ENCODE data around the gene CSF1. TPM values are rescaled to one million over a fixed set of nuclear protein-coding genes. Genes with fewer than 3 reads are reported as not detected.

CSF1 gene
- polyA plus RNA-seq, 3 donors: 0.11 to 0.69 (median 0.38) TPM

DNA sequence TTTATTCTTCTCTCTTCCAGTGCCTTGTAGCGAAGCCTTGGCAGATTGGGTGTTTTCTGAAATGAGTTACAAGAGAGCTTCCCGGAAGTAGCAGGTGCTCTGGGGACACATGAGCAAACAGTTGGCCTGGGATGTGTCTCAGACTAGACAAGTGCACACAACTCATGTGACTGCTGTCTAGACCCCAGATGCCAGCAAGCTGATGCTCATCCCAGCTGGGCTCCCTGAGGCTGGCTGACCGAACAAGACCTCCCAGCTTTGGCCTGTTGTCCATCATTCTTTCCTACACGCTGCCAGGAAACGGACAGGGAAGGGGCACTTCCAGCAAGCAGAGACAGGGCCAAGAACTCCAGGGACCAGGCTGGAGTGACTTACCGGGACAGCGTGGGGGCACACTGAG, 18.7 kb upstream of the CSF1 start:
- Mint-ChIP-seq H3K27me3 (ENCODE audit: low read depth in 3 of 3) (peaks cover 16 to 26% (median 26%) of the 10 kb centered on the region in 3 donors), H3K27ac (peak overlapping the region in 3 of 7 donors; percentile 8 to 33 (median 13)), H3K4me1 (peaks cover 26% of the 10 kb centered on the region), H3K4me3 (no peak overlapping the region), H3K36me3 (peaks cover 3 to 6% of the 10 kb centered on the region in 2 donors), H3K9me3 (peaks cover 0 to 5% (median 0%) of the 10 kb centered on the region in 7 donors)
- peaks cover 54 to 63% of the 10 kb centered on the region in 2 donors for H3K4me1 ChIP-seq (ENCODE audit: control insufficient read depth in 1 of 2, insufficient read depth in 2 of 2, low read length in 2 of 2)
- WGBS (ENCODE audit: insufficient coverage): 95% methylated on average over 6 of the region's 7 CpGs
- no peak for DNase-seq
- no peaks in the 10 kb centered on the region for H3K9me3 ChIP-seq (replicated peaks in 1 of 2; ENCODE audit: control insufficient read depth in 1 of 2, insufficient read depth in 1 of 2, low read length in 2 of 2)
- TF ChIP-seq, protein P1, sequence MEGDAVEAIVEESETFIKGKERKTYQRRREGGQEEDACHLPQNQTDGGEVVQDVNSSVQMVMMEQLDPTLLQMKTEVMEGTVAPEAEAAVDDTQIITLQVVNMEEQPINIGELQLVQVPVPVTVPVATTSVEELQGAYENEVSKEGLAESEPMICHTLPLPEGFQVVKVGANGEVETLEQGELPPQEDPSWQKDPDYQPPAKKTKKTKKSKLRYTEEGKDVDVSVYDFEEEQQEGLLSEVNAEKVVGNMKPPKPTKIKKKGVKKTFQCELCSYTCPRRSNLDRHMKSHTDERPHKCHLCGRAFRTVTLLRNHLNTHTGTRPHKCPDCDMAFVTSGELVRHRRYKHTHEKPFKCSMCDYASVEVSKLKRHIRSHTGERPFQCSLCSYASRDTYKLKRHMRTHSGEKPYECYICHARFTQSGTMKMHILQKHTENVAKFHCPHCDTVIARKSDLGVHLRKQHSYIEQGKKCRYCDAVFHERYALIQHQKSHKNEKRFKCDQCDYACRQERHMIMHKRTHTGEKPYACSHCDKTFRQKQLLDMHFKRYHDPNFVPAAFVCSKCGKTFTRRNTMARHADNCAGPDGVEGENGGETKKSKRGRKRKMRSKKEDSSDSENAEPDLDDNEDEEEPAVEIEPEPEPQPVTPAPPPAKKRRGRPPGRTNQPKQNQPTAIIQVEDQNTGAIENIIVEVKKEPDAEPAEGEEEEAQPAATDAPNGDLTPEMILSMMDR (IDR thresholded peaks at IDR 0.05): no peak
- no peaks in the 10 kb centered on the region for H3K79me2 ChIP-seq (ENCODE audit: insufficient read depth, low read length)
- H4K20me1 ChIP-seq (ENCODE audit: insufficient read depth, low read length): peaks cover 6% of the 10 kb centered on the region
- no peak overlapping the region for H3K9ac ChIP-seq (ENCODE audit: insufficient read depth, low read length, poor library complexity, severe bottlenecking)
- intact Hi-C loops (cut with micrococcal nuclease): no loop called here
- no peaks in the 10 kb centered on the region for H3K36me3 ChIP-seq (replicated peaks in 1 of 2; ENCODE audit: control insufficient read depth in 1 of 2, insufficient read depth in 2 of 2, low read length in 2 of 2)
- H3K4me2 ChIP-seq (replicated peaks; ENCODE audit: extremely low read depth, low read length, poor library complexity, severe bottlenecking): no peak overlapping the region
- H3K4me3 ChIP-seq (replicated peaks in 1 of 3; ENCODE audit: low read depth in 2 of 3, low read length in 3 of 3): no peak overlapping the region
- no peak overlapping the region for H3K27ac ChIP-seq (ENCODE audit: low read depth in 1 of 2, low read length in 2 of 2)
- H2AFZ ChIP-seq (ENCODE audit: insufficient read depth, low read depth, low read length, poor library complexity, severe bottlenecking): no peak overlapping the region
- peaks cover 0 to 3% of the 10 kb centered on the region in 2 donors for H3K27me3 ChIP-seq (ENCODE audit: control insufficient read depth in 2 of 2, insufficient read depth in 2 of 2, low read length in 2 of 2)

DNA sequence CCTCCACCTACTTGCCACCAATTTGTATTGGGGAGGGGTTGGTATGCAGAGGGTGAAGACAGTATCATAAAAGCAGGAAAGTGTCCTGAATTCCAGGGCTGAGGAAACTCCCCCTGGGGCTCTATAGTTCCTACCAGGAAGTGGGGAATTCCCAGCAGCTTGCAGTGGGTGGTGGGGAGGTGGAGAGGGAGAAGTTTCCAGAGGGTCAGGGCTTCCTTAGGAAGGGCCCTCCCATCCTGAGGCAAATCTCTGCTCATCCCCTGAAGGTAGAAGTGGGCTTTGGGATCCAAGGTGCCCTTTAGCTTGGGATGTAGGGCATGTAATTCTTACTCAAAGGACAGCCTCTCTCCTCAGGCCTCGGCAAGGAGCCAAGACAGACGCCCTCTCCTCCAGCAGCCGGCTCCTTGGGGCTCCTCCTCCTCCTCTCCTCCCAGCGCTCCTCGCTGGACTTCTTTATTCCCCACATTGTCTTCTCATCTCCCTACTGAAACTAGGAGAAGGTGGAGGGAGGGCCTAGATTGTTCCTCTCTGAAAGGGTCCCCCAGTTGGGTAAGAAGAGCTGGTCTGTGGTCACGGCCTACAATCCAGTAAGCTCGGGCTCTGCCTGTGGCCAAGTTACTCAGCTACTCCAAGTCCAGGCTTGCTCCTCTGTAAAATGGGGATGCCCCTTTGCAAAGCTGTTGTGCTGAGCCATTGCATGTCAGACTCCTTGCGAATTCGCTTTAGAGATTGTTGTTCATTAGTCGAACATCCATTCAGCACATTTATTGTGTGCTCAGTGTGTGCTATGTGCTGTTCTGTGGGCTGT, 17.9 kb upstream of the CSF1 start:
- DNase-seq: peak in 2 of 3 donors; percentile 44 to 72
- no peak overlapping the region for H3K4me2 ChIP-seq (replicated peaks; ENCODE audit: extremely low read depth, low read length, poor library complexity, severe bottlenecking)

More for the DNA sequence above, 17.9 kb upstream of the CSF1 start:
- peaks cover 0 to 3% of the 10 kb centered on the region in 2 donors for H3K27me3 ChIP-seq (ENCODE audit: control insufficient read depth in 2 of 2, insufficient read depth in 2 of 2, low read length in 2 of 2)
- no peak overlapping the region for H3K9ac ChIP-seq (ENCODE audit: insufficient read depth, low read length, poor library complexity, severe bottlenecking)
- no peaks in the 10 kb centered on the region for H3K79me2 ChIP-seq (ENCODE audit: insufficient read depth, low read length)
- H3K27ac Mint-ChIP-seq: peak overlapping the region in 2 of 7 donors; percentile 25 to 60
- peaks cover 54 to 63% of the 10 kb centered on the region in 2 donors for H3K4me1 ChIP-seq (ENCODE audit: control insufficient read depth in 1 of 2, insufficient read depth in 2 of 2, low read length in 2 of 2)
- H3K27me3 Mint-ChIP-seq (ENCODE audit: low read depth in 3 of 3): peaks cover 18 to 28% (median 25%) of the 10 kb centered on the region in 3 donors
- peaks cover 1% of the 10 kb centered on the region for H4K20me1 ChIP-seq (ENCODE audit: insufficient read depth, low read length)
- H3K9me3 ChIP-seq (replicated peaks in 1 of 2; ENCODE audit: control insufficient read depth in 1 of 2, insufficient read depth in 1 of 2, low read length in 2 of 2): no peaks in the 10 kb centered on the region
- H2AFZ ChIP-seq (ENCODE audit: insufficient read depth, low read depth, low read length, poor library complexity, severe bottlenecking): no peak overlapping the region
- H3K4me3 Mint-ChIP-seq: no peak overlapping the region
- peaks cover 6 to 14% of the 10 kb centered on the region in 2 donors for H3K36me3 Mint-ChIP-seq
- peaks cover 0 to 4% (median 1%) of the 10 kb centered on the region in 7 donors for H3K9me3 Mint-ChIP-seq
- TF ChIP-seq, protein P1 (IDR thresholded peaks at IDR 0.05): no peak
- peaks cover 18% of the 10 kb centered on the region for H3K4me1 Mint-ChIP-seq
- no peak overlapping the region for H3K27ac ChIP-seq (ENCODE audit: low read depth in 1 of 2, low read length in 2 of 2)
- 14% methylated on average over 2 of the region's 10 CpGs for WGBS (ENCODE audit: insufficient coverage)
- intact Hi-C loops (cut with micrococcal nuclease): no loop called here
- no peaks in the 10 kb centered on the region for H3K36me3 ChIP-seq (replicated peaks in 1 of 2; ENCODE audit: control insufficient read depth in 1 of 2, insufficient read depth in 2 of 2, low read length in 2 of 2)
- H3K4me3 ChIP-seq (replicated peaks in 1 of 3; ENCODE audit: low read depth in 2 of 3, low read length in 3 of 3): no peak overlapping the region

Measured in CD14-positive monocyte (primary cell).